ENCODE measurements around the gene TBCB.

The TBCB gene

DNA sequence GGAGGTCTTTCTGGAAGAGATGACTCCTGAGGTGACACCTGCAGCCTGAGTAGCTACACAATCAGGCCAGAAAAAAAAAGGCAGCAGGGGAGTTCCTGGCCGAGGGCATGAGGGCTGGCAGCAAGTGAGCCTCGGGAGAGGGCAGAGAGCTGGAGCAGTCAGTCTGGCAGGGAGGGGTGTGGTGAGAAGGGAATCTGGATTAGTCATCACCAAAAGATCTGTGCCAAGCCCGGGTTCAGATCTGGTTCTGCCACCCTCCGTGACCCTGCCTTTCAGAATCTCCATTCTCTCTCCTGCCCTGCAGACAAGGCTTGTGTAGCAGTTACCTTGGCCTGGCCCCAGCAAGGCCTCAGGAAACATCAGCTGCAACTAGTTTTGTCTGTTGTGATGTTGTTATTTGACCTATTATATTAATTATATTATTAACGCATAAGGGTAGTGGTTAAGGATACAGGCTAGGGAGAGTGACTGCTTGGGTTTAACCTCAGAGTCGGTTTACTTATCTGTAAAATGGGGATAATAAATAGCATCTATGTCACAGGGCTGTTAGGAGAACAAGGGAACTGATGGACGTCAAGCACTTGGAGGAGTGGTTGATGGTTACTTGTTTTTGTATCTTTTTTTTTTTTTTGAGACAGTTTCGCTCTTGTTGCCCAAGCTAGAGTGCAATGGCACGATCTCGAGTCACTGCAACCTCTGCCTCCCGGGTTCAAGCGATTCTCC, 21.9 kb downstream of the TBCB start:
- no peak for DNase-seq (ENCODE audit: low read depth)

DNA sequence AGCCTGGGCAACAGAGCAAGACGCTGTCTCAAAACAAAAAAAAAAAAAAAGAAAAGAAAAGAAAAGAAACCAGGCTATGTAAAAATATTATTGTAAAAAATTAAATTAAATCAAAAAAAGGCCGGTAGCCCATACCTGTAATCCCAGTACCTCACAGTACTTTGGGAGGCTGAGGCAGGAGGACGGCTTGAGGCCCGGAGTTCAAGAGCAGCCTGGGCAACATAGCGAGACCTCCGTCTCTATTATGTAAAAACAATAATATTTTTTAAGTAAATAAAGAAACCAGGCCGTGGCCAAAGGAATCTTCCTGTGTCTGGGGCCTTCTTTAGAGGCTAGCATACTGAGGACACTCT, 23.8 kb downstream of the TBCB start:
- DNase-seq (ENCODE audit: low read depth) = no peak

DNA sequence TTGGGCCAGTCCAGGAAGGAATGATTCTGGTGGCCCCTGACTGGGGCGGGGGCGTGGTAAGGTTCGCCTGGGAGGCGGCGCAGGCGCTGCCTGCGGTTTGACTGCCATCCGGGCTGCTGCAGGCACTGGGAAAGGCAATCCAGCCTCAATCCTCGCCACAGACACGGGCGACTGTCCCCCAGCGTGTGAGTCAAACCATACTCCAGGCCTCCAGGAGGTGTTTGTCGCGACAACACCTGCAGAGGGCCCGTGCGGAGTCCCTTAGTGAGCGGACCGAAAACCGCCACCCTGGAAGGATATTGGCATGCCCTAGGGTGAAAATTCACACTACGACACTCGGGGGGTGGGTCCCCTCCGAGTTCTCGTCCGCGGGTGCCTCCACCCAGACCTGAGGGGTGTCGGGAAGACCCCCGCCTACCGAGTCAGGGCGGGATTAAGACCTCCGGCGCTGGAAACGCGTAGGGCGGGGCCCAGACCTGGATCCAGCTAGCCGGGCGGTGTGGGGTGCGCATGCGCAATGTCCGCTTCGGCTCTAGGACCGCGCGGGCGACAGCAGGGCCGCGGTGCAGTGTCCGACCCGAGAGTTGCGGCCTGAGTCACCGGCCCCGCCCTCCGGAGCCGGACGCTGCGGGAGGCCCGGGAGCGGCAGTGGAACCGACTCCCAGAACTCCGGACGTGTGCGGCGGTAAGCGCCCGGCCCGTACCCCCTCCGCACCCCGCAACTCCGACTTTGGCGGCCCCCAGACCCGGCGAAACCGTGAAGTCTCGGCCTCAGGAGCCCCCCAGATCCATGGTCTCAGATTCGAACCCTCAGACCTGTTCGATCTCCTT, 24.4 kb downstream of the TBCB start, which contains the start of gene CAPNS1:
TSS of gene CAPNS1 (plus strand) at position 594 of the 831 bp plus-strand sequence. CDS start 946 bp downstream, outside the sequence.
- DNase-seq (ENCODE audit: low read depth) = peak; percentile 70

DNA sequence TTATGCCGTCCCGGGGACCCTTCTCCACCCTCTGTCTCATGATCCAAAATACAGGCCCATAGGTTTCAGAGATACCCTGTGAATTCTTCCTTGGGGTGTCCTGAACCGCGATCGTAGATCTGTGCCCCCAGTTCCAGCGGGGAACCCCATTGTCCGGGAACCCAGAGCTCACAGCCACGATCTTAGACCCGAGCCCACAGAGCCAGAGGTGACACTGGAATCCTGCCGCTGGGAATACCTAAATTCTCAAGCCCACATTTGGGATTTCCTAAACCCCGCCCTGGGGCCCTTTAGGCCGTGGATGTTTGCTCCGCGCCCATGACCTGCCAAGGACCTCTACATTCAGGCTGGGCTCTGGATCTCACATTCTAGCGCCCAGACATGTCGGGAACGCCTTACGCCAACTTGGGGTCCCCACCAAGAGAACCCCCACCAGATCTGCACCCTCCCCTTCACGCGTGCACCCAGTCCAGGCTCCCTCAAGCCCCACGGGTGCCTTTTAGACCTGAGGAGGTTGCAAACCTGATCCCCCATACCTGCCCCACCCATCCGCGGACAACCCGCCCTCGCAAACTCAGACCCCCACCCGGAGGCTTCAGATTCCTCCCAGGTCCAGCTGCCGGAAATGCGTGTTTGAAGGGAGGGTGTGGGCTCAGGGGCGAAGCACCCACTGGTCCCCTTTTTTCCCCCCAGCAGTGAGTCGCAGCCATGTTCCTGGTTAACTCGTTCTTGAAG, 25.2 kb downstream of the TBCB start:
- DNase-seq (ENCODE audit: low read depth) = no peak

DNA sequence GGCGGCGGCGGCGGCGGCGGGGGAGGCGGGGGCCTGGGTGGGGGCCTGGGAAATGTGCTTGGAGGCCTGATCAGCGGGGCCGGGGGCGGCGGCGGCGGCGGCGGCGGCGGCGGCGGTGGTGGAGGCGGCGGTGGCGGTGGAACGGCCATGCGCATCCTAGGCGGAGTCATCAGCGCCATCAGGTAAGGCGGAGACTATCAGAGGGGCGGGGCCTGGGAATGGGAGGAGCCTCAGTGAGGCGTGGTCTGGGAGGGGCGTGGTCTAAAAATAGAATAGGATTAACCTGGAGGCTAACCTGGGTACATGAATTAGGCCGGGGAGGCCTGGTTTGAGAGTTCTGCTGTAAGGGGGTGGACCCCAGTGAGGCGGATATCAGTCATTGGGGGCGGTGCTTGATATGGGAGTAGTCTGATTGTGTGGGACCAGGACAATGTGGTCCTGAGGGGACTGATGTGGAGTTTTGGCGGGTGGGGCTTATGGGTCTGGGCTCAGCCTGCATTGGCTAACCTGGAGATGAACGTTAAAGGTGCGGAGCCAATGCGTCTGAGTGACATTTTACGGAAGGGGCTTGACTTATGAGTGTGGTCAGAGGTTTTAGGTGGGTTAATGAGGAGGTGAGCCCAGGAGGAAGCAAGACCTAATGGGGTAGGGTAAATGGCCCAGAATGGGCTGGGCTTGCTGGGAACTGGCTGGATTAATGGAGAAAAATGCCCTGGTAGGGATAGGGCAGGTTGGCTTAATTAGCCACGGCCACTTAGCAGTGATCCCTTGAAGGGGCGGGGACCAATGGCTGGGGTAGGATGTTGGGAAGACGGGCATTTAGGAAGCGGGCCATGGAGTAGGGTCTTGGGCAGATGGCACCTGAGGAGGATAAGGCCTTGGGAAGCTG, 26.0 kb downstream of the TBCB start:
- DNase-seq (ENCODE audit: low read depth) = no peak

DNA sequence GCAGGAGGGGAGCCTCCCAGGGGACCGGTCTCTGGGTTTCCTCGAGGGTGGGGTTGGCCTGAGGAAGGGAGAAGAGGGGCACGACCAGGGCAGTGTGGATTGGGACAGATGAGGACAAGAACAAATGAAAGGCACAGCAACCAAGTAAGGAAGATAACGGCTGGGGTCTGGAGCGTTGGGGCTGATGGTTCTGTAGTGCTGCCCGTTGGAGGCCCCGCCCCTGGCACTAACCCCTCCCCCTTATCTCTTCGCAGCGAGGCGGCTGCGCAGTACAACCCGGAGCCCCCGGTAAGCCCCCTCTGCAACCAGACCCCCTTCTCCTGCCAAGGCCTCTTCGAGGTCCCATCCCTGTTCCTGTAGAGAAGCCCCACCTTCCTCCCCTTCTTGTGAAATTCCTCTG, 26.8 kb downstream of the TBCB start:
- DNase-seq (ENCODE audit: low read depth) = no peak

DNA sequence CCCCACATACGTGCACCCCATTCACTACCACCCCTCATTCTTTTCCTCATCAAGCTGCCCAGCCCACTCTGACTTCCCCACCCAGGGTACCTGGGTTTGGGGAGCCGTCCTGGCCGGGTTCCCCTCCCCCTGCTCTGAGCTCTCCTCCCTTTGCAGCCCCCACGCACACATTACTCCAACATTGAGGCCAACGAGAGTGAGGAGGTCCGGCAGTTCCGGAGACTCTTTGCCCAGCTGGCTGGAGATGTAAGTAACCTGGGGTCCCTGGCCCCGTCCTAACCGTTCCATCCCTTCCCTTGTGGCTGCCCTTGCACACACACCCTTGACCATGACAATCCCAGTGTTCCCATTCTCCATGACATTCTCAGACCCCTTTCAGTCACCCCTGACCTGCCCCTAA, 27.2 kb downstream of the TBCB start:
- no peak for DNase-seq (ENCODE audit: low read depth)

DNA sequence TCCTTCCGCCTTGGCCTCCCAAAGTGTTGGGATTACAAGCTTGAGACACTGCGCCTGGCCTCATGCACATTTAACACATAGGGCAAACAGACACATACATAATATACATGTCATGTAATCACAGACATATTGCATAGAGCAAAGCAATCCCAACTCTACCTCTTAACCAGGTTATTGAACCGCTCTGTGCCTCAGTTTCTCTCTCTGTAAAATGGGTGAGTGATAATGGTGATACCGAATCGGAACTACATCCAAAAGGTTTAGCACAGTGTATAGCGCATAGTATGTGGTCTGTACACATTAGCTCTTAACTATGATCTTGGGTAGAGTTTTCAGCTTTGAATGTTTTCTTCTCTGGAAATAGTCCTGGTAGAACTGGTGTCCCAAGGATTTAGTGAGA, 29.4 kb downstream of the TBCB start:
- no peak for DNase-seq (ENCODE audit: low read depth)

DNA sequence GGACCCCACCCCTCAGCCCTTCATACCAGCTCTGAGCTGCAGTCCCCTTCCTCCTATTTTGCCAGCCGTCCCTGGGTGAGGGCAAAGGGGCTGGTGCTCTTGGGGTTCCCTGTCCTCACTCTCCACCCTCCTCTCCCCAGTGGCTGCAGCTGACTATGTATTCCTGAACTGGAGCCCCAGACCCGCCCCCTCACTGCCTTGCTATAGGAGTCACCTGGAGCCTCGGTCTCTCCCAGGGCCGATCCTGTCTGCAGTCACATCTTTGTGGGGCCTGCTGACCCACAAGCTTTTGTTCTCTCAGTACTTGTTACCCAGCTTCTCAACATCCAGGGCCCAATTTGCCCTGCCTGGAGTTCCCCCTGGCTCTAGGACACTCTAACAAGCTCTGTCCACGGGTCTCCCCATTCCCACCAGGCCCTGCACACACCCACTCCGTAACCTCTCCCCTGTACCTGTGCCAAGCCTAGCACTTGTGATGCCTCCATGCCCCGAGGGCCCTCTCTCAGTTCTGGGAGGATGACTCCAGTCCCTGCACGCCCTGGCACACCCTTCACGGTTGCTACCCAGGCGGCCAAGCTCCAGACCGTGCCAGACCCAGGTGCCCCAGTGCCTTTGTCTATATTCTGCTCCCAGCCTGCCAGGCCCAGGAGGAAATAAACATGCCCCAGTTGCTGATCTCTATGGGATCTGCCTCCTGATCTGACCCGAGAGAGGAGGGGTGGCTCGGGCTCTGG, 34.6 kb downstream of the TBCB start:
- no peak for DNase-seq (ENCODE audit: low read depth)

DNA sequence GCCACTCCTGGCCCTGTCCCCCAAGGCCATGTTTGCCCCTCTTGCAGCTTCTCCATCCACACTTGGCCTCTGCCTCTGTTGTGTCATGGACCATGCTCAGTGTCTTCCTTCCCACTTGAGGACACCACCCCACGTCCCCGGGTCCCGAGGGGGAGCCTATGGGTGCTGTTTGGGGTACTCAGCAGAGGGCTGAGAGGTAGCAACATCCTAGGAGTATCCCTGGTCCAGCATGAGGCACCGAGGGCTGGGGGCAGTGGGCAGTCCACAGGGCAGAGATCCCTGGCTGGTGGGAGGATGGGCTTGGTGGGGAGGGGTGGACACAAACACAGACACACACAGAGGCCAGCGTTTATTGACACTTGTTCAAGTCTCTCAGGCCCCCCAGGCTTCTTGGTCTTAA, 35.3 kb downstream of the TBCB start:
- DNase-seq (ENCODE audit: low read depth) = no peak

DNA sequence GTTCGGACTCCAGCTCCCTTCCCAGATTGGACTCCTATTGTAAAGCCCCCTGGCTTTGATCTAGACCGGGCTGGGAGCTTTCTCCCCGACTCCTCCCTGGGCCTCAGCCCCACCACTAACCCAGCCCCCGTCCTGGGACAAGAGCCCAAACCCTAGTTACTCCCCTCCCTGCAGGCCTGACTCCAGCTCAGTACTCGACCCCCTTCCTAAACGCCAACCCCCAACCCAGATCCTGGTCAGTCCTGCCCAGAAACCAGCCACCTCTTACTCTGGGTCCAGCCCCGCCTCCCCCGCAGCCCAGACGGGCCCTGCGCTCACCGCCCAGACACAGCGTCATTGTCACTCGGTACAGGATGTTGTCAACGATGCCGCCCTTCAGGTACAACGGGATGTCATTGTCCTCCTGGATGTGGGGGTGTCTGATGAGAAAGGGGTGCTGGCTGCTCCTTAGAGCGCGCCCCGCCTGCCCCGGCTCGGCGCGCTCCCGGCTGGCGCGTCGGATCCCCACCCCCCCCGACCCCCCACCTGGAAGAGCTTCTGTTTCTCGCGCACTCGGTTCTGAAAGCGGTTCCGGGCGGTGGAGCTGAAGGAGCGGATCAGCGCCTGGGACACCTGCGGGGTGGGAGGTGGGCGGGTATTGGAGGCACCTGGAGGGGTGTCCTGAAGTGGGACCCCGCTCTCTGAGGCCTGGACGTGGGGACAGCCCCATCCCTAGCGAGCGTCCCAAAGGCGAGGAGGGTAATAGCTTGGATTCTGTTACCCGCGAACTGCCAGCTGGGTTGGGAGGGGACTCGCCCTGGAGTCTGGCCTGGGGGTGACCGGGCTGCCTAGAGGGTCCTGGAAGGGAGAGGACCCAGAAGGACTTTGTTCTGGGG, 36.1 kb downstream of the TBCB start:
- no peak for DNase-seq (ENCODE audit: low read depth)

DNA sequence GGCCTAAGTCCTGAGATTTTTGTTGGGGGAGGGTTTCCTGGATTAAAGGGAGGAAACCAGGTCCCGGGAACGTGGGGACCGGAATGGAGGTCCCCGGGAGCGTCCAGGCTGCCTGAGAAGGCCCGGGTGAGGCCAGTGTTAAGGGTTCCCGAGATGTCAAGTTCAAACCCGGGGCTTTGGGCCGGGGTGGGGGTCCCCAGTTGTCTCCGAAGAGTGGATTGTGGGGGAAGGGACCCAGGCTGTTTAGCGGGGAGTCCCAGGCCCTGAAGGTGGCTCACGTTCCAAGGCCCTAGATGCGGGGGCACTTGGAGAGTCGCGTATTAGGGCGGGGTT, 36.7 kb downstream of the TBCB start:
- DNase-seq (ENCODE audit: low read depth) = no peak

DNA sequence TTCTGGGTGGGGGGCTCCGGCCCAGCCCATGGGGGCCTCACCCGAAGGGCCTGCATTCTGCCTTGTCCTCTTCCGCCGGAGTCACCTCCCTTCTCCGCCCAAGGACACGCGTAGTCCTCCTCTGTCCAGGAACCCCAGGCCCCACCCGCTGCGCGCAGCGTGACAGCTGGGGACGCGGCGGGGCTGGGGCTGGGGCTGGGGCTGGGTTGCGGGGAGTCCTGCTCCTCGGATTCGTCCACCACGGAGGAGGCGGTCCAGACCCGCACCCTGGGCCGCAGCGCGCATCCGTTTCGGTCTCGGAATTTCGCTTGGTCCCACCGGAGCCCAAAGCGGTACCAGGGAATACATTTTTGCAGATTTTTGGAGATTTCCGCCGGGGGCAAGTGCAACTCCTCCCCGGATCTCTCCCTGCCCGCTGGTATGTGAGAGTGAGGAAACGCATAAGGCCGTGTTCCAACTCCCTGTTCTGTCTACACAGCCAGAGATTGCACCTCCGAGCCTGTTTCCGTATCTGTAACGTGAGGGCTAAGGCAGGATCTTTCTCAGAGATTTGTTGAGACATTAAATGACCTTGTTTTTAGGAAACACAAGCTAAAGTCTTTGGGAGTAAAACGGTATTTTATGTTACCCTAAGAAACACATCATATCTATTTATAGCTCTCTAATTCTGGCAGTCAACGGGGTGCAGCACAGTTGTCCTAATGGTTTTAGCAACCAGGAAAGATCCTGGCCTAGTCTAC, 37.3 kb downstream of the TBCB start, which contains the start of gene COX7A1:
TSS of gene COX7A1 (minus strand) at position 96 of the 740 bp plus-strand sequence. CDS start at position 56, 40 bp downstream.
- no peak for DNase-seq (ENCODE audit: low read depth)

DNA sequence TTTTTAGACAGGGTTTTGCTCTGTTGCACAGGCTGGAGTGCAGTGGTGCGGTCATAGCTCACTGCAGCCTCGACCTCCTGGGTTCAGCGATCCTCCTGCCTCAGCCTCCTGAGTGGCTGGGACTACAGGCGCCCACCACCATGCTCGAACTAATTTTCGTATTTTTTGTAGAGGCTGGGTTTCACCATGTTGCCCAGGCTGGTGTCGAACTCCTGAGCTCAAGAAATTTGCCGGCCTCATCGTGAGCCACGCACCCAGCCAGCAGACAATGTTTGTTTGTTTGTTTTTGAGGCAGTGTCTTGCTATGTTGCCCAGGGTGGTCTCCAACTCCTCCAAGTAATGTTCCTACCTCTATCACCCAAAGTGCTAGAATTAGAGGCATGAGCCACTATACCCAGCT, 37.9 kb downstream of the TBCB start:
- DNase-seq (ENCODE audit: low read depth) = no peak

DNA sequence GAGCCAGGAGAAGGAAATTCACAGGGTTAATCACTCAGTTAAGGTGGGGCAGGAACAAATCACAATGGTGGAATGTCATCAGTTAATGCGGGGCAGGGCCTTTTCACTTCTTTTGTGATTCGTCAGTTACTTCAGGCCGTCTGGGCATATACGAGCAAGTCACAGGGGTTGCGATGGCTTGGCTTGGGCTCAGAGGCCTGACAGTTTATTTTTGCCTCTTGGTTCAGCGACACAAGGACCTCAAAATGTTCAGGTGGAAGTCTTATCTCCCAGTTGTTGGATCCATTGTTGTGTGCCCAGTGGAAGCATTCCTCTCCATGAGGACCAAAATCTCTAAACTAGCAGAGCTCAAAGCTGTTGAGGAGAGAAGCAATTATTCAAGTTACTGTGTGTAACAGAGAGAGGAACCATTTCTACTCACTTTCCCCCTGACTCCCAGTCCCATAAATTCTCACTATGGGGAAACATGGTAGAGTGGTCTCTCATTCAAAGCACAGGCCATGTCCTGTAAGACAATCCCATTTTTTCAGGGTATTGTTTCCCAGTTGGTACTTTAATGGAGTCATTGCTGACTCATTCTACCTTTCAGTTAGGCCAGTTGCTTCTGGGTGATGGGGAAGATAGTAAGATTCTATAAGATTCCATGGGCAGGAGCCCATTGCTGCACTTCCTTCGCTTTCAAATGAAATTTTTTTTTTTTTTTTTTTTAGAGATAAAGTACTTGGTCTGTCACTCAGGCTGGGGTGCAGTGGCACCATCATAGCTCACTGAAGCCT, 45.7 kb downstream of the TBCB start:
- no peak for DNase-seq (ENCODE audit: low read depth)

DNA sequence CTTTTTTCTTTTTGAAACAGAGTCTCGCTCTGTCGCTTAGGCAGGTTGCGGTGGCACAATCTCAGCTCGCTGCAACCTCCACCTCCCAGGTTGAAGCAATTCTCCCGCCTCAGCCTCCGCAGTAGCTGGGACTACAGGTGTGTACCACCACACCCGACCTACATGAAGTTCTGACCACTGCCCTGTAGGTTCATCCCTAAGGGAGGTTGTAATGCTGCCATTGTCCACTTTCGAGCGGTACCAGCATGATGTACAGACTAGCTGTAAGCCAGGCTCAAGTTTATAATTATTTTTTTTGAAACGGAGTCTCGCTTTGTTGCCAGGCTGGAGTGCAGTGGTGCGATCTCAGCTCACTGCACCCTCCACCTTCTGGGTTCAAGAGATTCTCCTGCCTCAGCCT, 48.5 kb downstream of the TBCB start:
- DNase-seq (ENCODE audit: low read depth) = no peak

DNA sequence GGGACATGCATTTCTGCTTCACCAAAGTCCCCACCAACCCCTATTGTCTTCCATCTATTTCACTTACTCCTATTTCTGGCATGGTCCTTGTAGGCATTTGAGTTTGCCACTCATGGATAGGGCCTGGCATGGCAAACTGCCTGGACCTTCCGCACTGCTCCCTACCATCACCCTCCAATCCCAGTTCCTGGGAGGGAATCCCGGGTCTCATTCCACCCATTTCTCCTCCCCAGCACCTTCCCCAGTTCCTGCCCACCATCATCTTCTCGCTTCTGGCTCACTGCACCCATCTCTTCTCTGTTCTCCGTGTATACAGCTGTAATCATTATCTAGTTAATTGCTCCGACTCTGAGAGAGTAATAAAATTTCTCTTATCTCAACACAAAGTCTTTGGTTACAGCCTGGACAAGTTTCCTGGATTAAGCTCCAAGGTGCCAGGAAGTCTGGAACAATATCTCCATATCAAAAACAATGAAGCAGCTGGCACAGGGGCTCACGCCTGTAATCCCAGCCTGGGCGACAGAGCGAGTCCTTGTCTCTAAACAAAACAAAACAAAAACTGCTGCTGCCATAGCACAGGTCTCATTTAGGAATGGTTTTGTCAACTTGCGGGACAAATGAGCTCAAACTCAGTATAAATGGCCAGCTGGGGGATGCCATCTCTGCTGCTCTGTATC, 54.0 kb downstream of the TBCB start:
- DNase-seq (ENCODE audit: low read depth) = no peak

DNA sequence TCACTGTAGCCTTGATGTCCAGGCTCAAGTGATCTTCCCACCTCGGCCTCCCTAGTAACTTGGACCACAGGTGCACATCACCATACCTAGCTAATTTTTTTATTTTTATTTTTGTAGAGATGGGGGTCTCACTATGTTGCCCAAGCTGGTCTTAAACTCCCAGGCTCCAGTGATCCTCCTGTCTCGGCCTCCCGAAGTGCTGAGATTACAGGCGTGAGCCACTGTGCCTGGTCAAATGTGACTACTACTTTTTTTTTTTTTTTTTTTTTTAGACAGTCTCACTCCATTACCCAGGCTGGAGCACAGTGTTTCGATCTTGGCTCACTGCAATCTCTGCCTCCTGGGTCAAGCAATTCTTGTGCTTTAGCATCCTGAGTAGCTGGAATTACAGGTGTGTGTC, 57.6 kb downstream of the TBCB start:
- DNase-seq (ENCODE audit: low read depth) = no peak

Measured in non-pigmented ciliary epithelial cell (primary cell).